IPS DF 4.7 (cell line): ENCODE results near the gene TSPAN10.

ENCODE experiments used
- DNase-seq: peaks from one replicate; pipeline ENCODE4 v3.0.0-alpha.2; 2013; ENCODE audit warnings: low spot score; ENCODE audit errors: extremely low read depth

The TSPAN10 gene

DNA sequence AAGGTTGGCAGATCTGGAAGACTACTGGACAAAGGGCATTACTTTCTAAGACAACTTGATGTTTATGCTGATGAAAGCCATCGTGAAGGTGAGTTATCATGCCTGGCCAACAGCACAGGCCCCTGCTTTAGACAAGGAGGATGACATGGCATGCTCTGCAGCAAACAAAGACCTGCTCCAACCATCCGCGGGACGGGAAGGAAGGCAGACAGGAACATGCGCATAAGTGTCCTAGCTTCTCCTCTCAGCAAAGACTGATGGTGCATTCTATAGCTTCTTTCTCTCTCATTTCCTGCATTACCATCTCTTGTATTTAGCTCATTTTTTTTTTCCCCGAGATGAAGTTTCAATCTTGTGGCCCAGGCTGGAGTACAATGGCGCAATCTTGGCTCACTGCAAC is 5.5 kb upstream of the TSPAN10 start:
- DNase-seq = no peak

GRCh38 chr17:81635431-81635830 is 1.6 kb upstream of the TSPAN10 start:
- DNase-seq = no peak

GRCh38 chr17:81635973-81636504 is 957 bp upstream of the TSPAN10 start:
- DNase-seq = no peak

DNA sequence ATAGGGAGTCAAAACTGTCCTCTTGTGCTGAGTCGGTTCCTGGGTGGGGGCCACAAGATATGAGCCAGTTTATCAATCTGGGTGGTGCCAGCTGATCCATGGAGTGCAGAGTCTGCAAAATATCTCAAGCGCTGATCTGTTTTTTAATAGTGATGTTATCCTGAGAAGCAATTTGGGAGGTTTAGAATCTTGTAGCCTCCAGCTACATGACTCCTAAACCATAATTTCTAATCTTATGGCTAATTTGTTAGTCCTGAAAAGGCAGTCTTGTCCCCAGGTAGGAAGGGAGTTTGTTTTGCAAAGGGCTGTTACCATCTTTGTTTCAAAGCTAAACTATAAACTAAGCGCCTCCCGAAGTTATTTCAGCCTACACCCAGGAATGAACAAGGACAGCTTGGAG is 1.7 kb downstream of the TSPAN10 start:
- no peak for DNase-seq

DNA sequence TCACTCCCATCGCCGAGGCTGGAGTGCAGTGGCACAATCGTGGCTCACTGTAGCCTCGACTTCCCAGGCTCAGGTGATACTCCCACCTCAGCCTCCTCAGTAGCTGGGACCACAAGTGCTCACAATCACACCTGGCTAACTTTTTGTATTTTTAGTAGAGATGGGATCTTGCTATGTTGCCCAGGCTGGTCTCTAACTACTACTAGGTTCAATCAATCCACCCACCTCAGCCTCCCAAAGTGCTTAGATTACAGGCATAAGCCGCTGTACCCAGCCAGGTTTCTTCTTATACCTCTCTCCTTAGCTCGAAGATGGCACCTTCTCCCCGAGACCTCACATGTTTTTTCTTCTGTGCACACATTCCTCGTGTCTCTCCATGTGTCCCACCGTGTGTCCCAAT is 3.0 kb downstream of the TSPAN10 start:
- DNase-seq = no peak

DNA sequence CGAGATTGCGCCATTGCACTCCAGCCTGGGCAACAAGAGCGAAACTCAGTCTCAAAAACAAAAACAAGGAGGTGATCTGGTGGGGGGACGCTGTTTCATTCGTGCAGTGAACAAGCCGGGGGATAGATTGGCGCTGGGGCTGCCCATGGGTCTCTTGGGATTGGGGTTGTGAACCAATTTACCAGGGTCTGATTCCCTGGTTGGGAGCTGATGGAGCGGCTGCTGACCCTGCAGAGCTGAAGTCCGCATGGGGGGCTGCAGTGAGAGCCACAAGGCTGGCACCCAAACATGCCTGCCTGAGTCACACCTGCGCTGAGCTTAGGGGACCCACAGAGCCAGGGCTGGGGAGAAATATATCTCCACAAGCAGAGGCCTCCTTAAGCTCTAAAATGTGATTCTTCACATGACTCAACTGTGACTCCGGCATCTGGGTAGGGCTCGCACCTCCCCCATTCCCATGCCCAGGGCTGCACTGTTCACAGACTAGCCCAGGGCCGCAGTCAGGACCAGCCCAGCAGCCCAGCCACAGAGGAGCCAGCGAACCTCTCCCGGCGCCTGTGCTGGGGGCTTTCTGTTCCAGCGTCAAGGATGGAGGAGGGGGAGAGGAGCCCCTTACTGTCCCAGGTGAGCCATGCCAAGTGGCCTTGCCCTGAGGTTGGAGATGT is 5.0 kb downstream of the TSPAN10 start:
- DNase-seq = no peak

- DNase-seq = no peak
These were observed 7.5 kb downstream of the TSPAN10 start for GRCh38 chr17:81644496-81644895.

GRCh38 chr17:81644976-81645952 is 8.3 kb downstream of the TSPAN10 start:
- no peak for DNase-seq

DNA sequence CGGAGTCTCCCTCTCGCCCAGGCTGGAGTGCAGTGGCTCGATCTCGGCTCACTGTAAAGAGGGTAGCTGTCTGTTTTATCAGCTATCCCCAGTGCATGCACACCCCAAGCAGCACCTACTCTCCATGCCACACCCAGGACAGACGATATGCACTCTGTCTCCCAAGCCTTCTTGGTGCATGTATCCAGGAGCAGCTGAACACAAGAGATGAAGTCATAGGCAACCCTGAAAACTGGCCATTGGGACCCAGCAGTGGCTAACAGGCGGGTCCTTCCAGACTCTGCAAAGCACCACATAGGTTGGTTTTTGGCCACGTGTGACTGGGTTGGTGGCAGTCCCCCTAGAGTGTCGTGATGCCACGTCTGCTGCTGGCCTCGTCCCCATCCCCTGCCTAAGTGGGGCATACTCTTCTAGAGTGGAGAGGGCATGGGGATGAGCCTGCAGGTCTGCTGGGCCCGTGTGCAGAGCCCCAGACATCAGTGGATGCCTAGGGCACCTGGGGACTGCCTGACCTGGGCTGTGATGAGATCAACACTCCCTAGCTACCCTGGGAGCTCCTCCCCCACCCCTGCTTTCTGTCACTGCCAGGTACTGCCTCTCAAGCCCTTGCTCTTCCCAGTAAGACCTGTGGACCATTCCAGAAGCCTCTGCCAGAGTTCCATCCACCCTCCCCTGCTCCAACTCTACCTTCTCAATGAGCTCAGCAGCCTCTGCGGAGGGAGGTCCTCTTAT is 10.0 kb downstream of the TSPAN10 start:
- no peak for DNase-seq

DNA sequence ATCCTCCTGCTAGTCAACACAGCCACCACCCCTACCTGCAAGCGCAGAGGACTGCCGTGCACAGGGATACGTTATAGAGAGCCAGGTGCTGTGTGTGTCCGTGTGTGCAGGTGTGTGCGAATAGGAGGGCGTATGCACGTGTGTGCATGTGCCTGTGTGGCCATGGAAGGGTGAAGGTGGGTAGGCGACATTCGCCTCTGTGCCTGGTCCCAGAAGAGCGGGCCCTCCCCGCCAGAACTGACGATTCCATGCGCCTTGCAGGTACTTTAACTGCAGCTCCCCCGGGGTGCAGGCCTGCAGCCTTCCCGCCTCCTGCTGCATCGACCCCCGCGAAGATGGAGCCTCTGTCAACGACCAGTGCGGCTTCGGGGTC is 10.6 kb downstream of the TSPAN10 start:
- no peak for DNase-seq

DNA sequence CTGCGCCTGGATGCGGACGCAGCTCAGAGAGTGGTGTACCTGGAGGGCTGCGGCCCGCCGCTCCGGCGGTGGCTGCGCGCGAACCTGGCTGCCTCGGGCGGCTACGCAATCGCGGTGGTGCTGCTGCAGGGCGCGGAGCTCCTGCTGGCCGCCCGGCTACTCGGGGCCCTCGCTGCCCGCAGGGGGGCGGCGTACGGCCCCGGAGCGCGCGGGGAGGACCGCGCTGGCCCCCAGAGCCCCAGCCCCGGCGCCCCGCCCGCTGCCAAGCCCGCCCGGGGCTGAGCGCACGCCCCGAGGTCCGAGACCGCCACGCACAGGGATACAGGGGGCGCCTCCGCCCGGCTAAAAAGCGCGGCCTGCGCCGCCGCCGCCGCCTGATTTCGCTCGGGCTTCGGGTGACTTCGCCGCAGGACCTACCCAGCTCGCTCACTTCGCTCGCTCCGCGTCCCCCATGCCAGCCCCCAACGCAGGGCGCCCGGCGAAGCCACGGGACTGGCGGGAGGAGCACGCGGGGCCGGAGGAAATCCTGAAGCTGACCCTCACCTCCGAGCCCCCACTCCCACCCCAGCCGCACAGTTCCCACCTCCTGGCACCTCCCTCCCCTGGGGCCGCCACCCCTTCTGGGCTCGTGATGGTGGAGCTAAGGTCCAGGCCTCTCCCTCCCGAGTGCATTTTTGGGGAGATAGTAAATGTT is 11.2 kb downstream of the TSPAN10 start:
- no peak for DNase-seq

DNA sequence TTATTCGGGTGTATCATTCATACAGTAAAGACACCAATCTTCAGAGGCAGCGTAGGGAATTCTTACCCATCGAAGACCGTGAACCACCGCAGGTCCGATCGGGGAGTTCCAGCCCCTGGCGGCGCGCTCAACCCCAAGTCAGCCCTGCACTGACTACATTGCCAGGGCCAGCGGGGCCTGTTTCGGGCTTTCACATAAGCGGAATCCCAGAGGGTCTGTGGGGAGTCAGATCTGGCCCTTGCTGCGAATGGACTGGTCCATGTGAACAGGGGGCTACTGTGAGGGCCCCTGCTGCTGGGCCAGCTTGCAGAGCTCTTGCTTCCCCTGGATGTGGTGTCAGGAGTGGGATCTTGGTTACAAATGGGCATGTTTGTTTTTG is 11.7 kb downstream of the TSPAN10 start:
- DNase-seq = no peak

- DNase-seq = no peak
These were observed 14.0 kb downstream of the TSPAN10 start for GRCh38 chr17:81650951-81651350.

GRCh38 chr17:81651692-81652091 is 14.7 kb downstream of the TSPAN10 start:
- DNase-seq = no peak

- no peak for DNase-seq
These were observed 16.1 kb downstream of the TSPAN10 start for GRCh38 chr17:81652906-81653771.

- DNase-seq = no peak
These were observed 18.6 kb downstream of the TSPAN10 start for GRCh38 chr17:81655378-81656117.

DNA sequence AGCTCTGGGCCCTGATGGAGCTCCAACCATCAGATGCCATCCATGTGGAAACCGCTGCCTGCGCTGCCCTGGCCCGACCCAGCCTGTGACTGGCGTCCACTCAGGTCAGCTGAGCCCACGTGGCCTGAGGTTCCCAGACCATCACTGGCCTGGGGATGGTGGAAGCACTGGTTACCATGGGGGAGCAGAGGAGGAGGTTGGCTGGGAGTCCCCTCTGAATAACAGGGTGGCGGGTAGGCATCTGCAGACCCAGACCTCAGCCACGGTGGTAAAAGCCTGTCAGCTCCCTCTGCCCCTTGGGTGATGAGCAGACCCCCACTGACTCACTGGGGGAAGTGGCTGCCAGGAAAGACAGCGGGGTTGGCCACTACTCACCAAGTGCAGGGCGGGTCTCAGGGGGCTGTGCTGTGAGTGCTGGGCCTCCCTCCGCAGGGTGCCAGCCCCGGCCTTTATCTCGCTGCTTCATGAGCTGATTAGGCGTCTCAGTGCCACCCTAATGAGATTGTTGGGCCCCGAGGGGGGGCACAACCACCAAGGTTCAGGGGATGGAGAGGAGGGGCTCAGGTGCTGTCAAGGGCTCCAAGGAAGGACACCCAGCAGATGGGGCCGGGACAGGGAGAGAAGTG is 19.2 kb downstream of the TSPAN10 start, which contains the start of gene PDE6G:
Gene PDE6G, minus strand, starts transcription at position 425 of the 626 bp plus-strand sequence. CDS start 3,237 bp downstream, outside the sequence.
- DNase-seq = no peak

DNA sequence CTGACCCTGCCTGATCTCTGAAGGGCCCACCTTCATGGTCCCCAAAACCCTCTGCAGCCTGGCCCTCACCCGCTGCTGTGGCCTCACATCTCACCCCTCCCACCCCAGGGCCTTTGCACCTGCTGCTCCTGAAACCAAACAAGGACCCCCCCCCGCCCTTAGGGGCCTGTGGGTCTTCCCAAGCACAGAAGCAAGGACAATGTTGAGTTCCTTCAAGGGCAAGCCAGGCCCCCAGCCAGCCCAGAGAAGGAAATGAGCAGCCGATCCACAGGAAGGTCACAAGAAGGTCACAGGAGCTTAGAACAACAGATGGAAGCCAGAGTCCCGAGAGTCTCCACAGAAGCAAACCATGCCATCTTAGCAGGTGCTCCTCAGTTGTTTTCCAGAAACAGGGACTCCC is 19.8 kb downstream of the TSPAN10 start:
- DNase-seq = no peak

GRCh38 chr17:81659038-81659437 is 22.0 kb downstream of the TSPAN10 start:
- no peak for DNase-seq
